GM12878 (cell line): ENCODE measurements around the gene DAAM2.

ENCODE experiments used
- BCL11A ChIP-seq: IDR thresholded peaks from 2 replicates; pipeline ENCODE4 v1.6.1; 2011; ENCODE audit warnings: low read depth, low read length
- KDM1A ChIP-seq: fragments of 200-600 bp; sonication (generic); IDR thresholded peaks from 2 replicates; pipeline ENCODE4 v1.6.1; 2016; ENCODE audit warnings: borderline replicate concordance
- RAD21 ChIP-seq: IDR thresholded peaks from 2 replicates; pipeline ENCODE4 v1.6.1; 2011; ENCODE audit warnings: mild to moderate bottlenecking, low read depth, low read length, moderate library complexity; ENCODE audit not compliant: insufficient read depth
- SP1 ChIP-seq: IDR thresholded peaks from one replicate; pipeline ENCODE4 v1.6.1; 2011; ENCODE audit warnings: low read depth, low read length
- TF ChIP-seq, protein P1 (sequence below): IDR thresholded peaks from 2 replicates; pipeline ENCODE4 v1.6.1; 2012; ENCODE audit warnings: improper control_type of control experiment, low read depth, low read length; ENCODE audit not compliant: insufficient replicate concordance

DNA sequence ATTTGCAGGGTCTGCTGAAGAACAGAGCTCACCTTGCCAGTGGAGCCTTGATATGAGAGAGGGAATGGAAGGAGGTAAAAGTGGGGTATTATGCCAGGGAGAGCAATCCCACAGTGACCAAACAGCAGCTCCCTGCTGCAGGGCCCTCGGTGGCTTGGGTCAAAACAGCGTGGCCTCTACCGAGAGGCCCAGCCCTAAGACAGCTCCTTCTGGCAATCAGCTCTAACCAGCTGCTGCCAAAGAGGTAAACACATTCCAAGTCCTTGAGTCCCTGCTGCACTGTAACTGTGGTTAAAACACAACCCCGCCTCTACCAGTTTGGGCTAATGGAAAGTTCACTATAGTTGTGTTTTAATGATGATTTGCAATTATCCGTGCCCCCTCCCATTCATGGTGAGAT lies 1.4 kb upstream of the DAAM2 start:
- TF ChIP-seq RAD21 (no peak), SP1 (no peak), BCL11A (no peak), KDM1A (no peak)
- TF ChIP-seq, protein P1, sequence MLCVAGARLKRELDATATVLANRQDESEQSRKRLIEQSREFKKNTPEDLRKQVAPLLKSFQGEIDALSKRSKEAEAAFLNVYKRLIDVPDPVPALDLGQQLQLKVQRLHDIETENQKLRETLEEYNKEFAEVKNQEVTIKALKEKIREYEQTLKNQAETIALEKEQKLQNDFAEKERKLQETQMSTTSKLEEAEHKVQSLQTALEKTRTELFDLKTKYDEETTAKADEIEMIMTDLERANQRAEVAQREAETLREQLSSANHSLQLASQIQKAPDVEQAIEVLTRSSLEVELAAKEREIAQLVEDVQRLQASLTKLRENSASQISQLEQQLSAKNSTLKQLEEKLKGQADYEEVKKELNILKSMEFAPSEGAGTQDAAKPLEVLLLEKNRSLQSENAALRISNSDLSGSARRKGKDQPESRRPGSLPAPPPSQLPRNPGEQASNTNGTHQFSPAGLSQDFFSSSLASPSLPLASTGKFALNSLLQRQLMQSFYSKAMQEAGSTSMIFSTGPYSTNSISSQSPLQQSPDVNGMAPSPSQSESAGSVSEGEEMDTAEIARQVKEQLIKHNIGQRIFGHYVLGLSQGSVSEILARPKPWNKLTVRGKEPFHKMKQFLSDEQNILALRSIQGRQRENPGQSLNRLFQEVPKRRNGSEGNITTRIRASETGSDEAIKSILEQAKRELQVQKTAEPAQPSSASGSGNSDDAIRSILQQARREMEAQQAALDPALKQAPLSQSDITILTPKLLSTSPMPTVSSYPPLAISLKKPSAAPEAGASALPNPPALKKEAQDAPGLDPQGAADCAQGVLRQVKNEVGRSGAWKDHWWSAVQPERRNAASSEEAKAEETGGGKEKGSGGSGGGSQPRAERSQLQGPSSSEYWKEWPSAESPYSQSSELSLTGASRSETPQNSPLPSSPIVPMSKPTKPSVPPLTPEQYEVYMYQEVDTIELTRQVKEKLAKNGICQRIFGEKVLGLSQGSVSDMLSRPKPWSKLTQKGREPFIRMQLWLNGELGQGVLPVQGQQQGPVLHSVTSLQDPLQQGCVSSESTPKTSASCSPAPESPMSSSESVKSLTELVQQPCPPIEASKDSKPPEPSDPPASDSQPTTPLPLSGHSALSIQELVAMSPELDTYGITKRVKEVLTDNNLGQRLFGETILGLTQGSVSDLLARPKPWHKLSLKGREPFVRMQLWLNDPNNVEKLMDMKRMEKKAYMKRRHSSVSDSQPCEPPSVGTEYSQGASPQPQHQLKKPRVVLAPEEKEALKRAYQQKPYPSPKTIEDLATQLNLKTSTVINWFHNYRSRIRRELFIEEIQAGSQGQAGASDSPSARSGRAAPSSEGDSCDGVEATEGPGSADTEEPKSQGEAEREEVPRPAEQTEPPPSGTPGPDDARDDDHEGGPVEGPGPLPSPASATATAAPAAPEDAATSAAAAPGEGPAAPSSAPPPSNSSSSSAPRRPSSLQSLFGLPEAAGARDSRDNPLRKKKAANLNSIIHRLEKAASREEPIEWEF = no peak
